GM12878 (cell line): ENCODE results near the gene INSYN2B.

Source experiments
- HCFC1 ChIP-seq: fragments of 150-350 bp; IDR thresholded peaks from 2 replicates; pipeline ENCODE4 v1.6.1; 2014; ENCODE audit warnings: low read length
- JUND ChIP-seq: IDR thresholded peaks from 2 replicates; pipeline ENCODE4 v1.6.1; 2012; ENCODE audit warnings: low read depth, mild to moderate bottlenecking, low read length, improper control_type of control experiment, moderate library complexity
- NFYB ChIP-seq: IDR thresholded peaks from 2 replicates; pipeline ENCODE4 v1.6.1; 2011; ENCODE audit warnings: low read depth, mild to moderate bottlenecking, low read length, improper control_type of control experiment, moderate library complexity; ENCODE audit not compliant: insufficient read depth
- POLR2A ChIP-seq: IDR thresholded peaks from 2 replicates; pipeline ENCODE4 v1.6.1; 2011; ENCODE audit warnings: low read depth, mild to moderate bottlenecking, low read length
- RCOR1 ChIP-seq: conservative IDR thresholded peaks from 2 replicates; pipeline ENCODE4 v1.6.1; 2012; ENCODE audit warnings: low read depth, low read length, improper control_type of control experiment
- TF ChIP-seq, protein P1 (sequence below): fragments of 150-350 bp; IDR thresholded peaks from 2 replicates; pipeline ENCODE4 v1.6.1; 2014; ENCODE audit warnings: mild to moderate bottlenecking, low read depth, low read length
- TF ChIP-seq, protein P2 (sequence below), 3 experiments: IDR thresholded peaks in 2 of 3; conservative IDR thresholded peaks in 1 of 3; 2 replicates each; pipeline ENCODE4 v1.5.1; 2011; ENCODE audit warnings: low read depth in 3 of 3, low read length in 3 of 3, mild to moderate bottlenecking in 3 of 3, control low read depth in 2 of 3, moderate library complexity in 2 of 3, inconsistent platforms in 1 of 3, mixed read lengths in 1 of 3; ENCODE audit not compliant: control insufficient read depth in 2 of 3, insufficient read depth in 1 of 3; ENCODE audit errors: extremely low read depth in 1 of 3

DNA sequence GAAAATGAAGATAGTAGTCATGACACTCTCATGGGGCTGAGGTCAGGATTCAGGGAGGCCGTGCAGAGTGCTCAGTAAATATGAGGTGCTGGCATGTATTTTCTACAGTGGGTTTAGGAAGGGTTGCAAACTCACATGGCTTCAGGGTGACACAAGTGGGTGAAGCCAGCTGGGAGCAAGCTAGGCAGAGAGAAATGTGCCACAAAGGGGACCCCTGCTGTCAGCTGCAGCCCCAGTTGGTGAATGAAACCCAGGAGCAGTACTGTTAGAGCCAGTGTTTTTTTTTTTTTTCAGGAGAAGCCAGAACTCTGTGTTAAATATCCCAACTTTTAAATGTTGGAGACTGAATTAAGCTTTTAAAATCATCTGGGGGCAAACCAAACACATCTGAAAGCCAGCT, 75.3 kb downstream of the INSYN2B start:
- TF ChIP-seq JUND (no peak), HCFC1 (no peak), RCOR1 (no peak), NFYB (no peak), POLR2A (no peak)
- TF ChIP-seq, protein P1, sequence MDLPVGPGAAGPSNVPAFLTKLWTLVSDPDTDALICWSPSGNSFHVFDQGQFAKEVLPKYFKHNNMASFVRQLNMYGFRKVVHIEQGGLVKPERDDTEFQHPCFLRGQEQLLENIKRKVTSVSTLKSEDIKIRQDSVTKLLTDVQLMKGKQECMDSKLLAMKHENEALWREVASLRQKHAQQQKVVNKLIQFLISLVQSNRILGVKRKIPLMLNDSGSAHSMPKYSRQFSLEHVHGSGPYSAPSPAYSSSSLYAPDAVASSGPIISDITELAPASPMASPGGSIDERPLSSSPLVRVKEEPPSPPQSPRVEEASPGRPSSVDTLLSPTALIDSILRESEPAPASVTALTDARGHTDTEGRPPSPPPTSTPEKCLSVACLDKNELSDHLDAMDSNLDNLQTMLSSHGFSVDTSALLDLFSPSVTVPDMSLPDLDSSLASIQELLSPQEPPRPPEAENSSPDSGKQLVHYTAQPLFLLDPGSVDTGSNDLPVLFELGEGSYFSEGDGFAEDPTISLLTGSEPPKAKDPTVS: no peak
- TF ChIP-seq, protein P2, sequence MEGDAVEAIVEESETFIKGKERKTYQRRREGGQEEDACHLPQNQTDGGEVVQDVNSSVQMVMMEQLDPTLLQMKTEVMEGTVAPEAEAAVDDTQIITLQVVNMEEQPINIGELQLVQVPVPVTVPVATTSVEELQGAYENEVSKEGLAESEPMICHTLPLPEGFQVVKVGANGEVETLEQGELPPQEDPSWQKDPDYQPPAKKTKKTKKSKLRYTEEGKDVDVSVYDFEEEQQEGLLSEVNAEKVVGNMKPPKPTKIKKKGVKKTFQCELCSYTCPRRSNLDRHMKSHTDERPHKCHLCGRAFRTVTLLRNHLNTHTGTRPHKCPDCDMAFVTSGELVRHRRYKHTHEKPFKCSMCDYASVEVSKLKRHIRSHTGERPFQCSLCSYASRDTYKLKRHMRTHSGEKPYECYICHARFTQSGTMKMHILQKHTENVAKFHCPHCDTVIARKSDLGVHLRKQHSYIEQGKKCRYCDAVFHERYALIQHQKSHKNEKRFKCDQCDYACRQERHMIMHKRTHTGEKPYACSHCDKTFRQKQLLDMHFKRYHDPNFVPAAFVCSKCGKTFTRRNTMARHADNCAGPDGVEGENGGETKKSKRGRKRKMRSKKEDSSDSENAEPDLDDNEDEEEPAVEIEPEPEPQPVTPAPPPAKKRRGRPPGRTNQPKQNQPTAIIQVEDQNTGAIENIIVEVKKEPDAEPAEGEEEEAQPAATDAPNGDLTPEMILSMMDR (IDR thresholded peaks at IDR 0.05 in 2 of 3, conservative IDR thresholded peaks at IDR 0.05 in 1 of 3; ENCODE audit: control insufficient read depth in 2 of 3, extremely low read depth in 1 of 3, insufficient read depth in 1 of 3, low read depth in 3 of 3, low read length in 3 of 3): no peak
